Natural killer cell (primary cell): ENCODE results near the gene LILRB3. TPM values are rescaled to one million over a fixed set of nuclear protein-coding genes. Genes with fewer than 3 reads are reported as not detected.
"Not testable (repeated sequence)": the region's sequence is repeated elsewhere in the genome, so short reads cannot be mapped to it uniquely, and the experiment has no call there.

ENCODE experiments used
- ATAC-seq, 3 donors: fragments of 150-1000 bp in 2 of 3; fragments of 200-7000 bp in 1 of 3; cut with Tn5 transposase; 1 replicate in 1 of 3; 2 replicates in 2 of 3; pipeline ENCODE4 v1.10.0; 2021; ENCODE audit warnings: mild to moderate bottlenecking in 2 of 3, moderate library complexity in 2 of 3
- DNase-seq, 2 donors: peaks; one replicate each; pipeline versions ENCODE4 v3.0.0 to v3.0.0-alpha.2; 2013 to 2021; ENCODE audit warnings: mixed read lengths in 1 of 2
- H3K27ac ChIP-seq: one replicate; pipeline ENCODE4 v1.5.1; 2013; ENCODE audit warnings: mild to moderate bottlenecking, low read length
- H3K27me3 ChIP-seq: one replicate; pipeline ENCODE4 v1.6.1; 2013; ENCODE audit warnings: low read length; ENCODE audit not compliant: control insufficient read depth, insufficient read depth
- H3K36me3 ChIP-seq: one replicate; pipeline ENCODE4 v1.6.1; 2013; ENCODE audit warnings: low read length; ENCODE audit not compliant: control insufficient read depth, insufficient read depth
- H3K4me1 ChIP-seq: one replicate; pipeline ENCODE4 v1.6.1; 2013; ENCODE audit warnings: low read length; ENCODE audit not compliant: control insufficient read depth, insufficient read depth
- H3K4me3 ChIP-seq: one replicate; pipeline ENCODE4 v1.5.1; 2013; ENCODE audit warnings: low read length
- H3K9me3 ChIP-seq: one replicate; pipeline ENCODE4 v1.6.1; 2013; ENCODE audit warnings: low read length; ENCODE audit not compliant: control insufficient read depth, insufficient read depth
- H3K27ac Mint-ChIP-seq, 2 donors: one replicate each; pipeline ENCODE4 v1.8.0; 2022; ENCODE audit warnings: mild to moderate bottlenecking in 2 of 2, mixed read lengths in 2 of 2, moderate library complexity in 1 of 2
- H3K27me3 Mint-ChIP-seq, 2 donors: one replicate each; pipeline ENCODE4 v1.8.0; 2022; ENCODE audit warnings: low read depth in 2 of 2, mixed read lengths in 2 of 2
- H3K36me3 Mint-ChIP-seq: one replicate; pipeline ENCODE4 v1.8.0; 2022; ENCODE audit warnings: mixed read lengths
- H3K4me1 Mint-ChIP-seq, 2 donors: one replicate each; pipeline ENCODE4 v1.8.0; 2022; ENCODE audit warnings: mixed read lengths in 2 of 2
- H3K4me3 Mint-ChIP-seq: one replicate; pipeline ENCODE4 v1.8.0; 2022; ENCODE audit warnings: mild to moderate bottlenecking, moderate library complexity, mixed read lengths
- H3K9me3 Mint-ChIP-seq, 2 donors: one replicate each; pipeline ENCODE4 v1.8.0; 2022; ENCODE audit warnings: mixed read lengths in 2 of 2
- CTCF ChIP-seq: fragments of 200-600 bp; IDR thresholded peaks from one replicate; pipeline ENCODE4 v1.8.0; 2022; ENCODE audit warnings: antibody characterized with exemption
- WGBS: methylation state at CpG from one replicate; pipeline ENCODE4 v1.1.7; 2013; ENCODE audit warnings: missing lambda C conversion rate; ENCODE audit not compliant: insufficient coverage; 5-methylcytosine and 5-hydroxymethylcytosine counted together
- intact Hi-C: fragments of 100-400 bp; cut with micrococcal nuclease; formaldehyde crosslinking; loops from one replicate; pipeline ENCODE4 v1.14.2; 2022
- total RNA-seq, 4 donors: library from RNA; stranded (reverse); fragments of 120-200 nt in 1 of 4; gene quantifications; one replicate each; pipeline versions ENCODE4 v1.2.3 to v1.2.4, GENCODE V29; 2013 to 2022

The LILRB3 gene
- total RNA-seq, 3 donors from 2014 or later (not counting 1 experiment from before 2014, with no cell fraction given): 6.8 to 12.6 (median 12.6) TPM

- Mint-ChIP-seq H3K9me3 (no peaks in the 10 kb centered on the region), H3K4me3 (no peak overlapping the region), H3K27ac (peak overlapping the region; percentile 71 to 94), H3K36me3 (peaks cover 7% of the 10 kb centered on the region), H3K27me3 (no peaks in the 10 kb centered on the region), H3K4me1 (peaks cover 43 to 47% of the 10 kb centered on the region in 2 donors)
- no peak for ATAC-seq
- H3K27ac ChIP-seq: peak overlapping the region; percentile 67
- no peak for DNase-seq
- no peak for TF ChIP-seq CTCF
- no peak overlapping the region for H3K4me3 ChIP-seq
- peaks cover 70% of the 10 kb centered on the region for H3K4me1 ChIP-seq
- no peaks in the 10 kb centered on the region for H3K27me3 ChIP-seq
- H3K36me3 ChIP-seq: peaks cover 47% of the 10 kb centered on the region
- intact Hi-C loops: no loop called here
- WGBS: 89% methylated on average over 8 of the region's 8 CpGs
- no peaks in the 10 kb centered on the region for H3K9me3 ChIP-seq
These were observed 14.1 kb downstream of the LILRB3 start for GRCh38 chr19:54208784-54209057.

GRCh38 chr19:54207983-54208783 lies 14.6 kb downstream of the LILRB3 start:
- Histone ChIP-seq H3K36me3 (peaks cover 52% of the 10 kb centered on the region), H3K9me3 (no peaks in the 10 kb centered on the region), H3K4me3 (no peak overlapping the region), H3K4me1 (peaks cover 76% of the 10 kb centered on the region), H3K27ac (peak overlapping the region; percentile 67), H3K27me3 (no peaks in the 10 kb centered on the region)
- intact Hi-C loops: no loop called here
- peaks cover 46 to 50% of the 10 kb centered on the region in 2 donors for H3K4me1 Mint-ChIP-seq
- H3K27ac Mint-ChIP-seq: peak overlapping the region; percentile 71 to 94
- peak overlapping the region; percentile 53 for H3K4me3 Mint-ChIP-seq
- no peaks in the 10 kb centered on the region for H3K9me3 Mint-ChIP-seq
- H3K36me3 Mint-ChIP-seq: peaks cover 7% of the 10 kb centered on the region
- DNase-seq (peak in 1 of 2 donors; percentile 70), ATAC-seq (peak in 1 of 3 donors; percentile 58)
- no peak for TF ChIP-seq CTCF
- 39% methylated on average over 18 of the region's 18 CpGs for WGBS
- no peaks in the 10 kb centered on the region for H3K27me3 Mint-ChIP-seq

GRCh38 chr19:54207676-54207982 lies 15.2 kb downstream of the LILRB3 start:
- Mint-ChIP-seq H3K27me3 (no peaks in the 10 kb centered on the region), H3K4me3 (peak overlapping the region; percentile 47), H3K9me3 (no peaks in the 10 kb centered on the region), H3K4me1 (peaks cover 51 to 55% of the 10 kb centered on the region in 2 donors), H3K27ac (peak overlapping the region; percentile 71 to 94), H3K36me3 (peaks cover 7% of the 10 kb centered on the region)
- no peak overlapping the region for H3K4me3 ChIP-seq
- H3K4me1 ChIP-seq: peaks cover 81% of the 10 kb centered on the region
- WGBS: 27% methylated on average over 5 of the region's 5 CpGs
- peak overlapping the region; percentile 63 for H3K27ac ChIP-seq
- H3K9me3 ChIP-seq: no peaks in the 10 kb centered on the region
- intact Hi-C loops: no loop called here
- no peak for TF ChIP-seq CTCF
- no peaks in the 10 kb centered on the region for H3K27me3 ChIP-seq
- H3K36me3 ChIP-seq: peaks cover 58% of the 10 kb centered on the region
- DNase-seq (no peak), ATAC-seq (no peak)

- H3K4me1 Mint-ChIP-seq: peaks cover 56 to 57% of the 10 kb centered on the region in 2 donors
- peak overlapping the region in 1 of 2 donors; percentile 94 for H3K27ac Mint-ChIP-seq
- H3K36me3 Mint-ChIP-seq, H3K4me3 Mint-ChIP-seq, intact Hi-C loops, H3K27me3 Mint-ChIP-seq, H3K27me3 ChIP-seq, H3K27ac ChIP-seq, H3K9me3 ChIP-seq, H3K9me3 Mint-ChIP-seq, DNase-seq, H3K4me3 ChIP-seq, ATAC-seq: not testable (repeated sequence)
- H3K36me3 ChIP-seq: peaks cover 62% of the 10 kb centered on the region
- WGBS: 77% methylated on average over 23 of the region's 23 CpGs
- peaks cover 83% of the 10 kb centered on the region for H3K4me1 ChIP-seq
These were observed 15.6 kb downstream of the LILRB3 start for GRCh38 chr19:54207193-54207592.
